DMS 273 treated with DMSO at 0.1 percent for 48 hours (cell line): ENCODE measurements around the gene WFDC2.

ENCODE experiments used
- DNase-seq: peaks from one replicate; lab custom pipeline; 2025; lab: John Stamatoyannopoulos, UW

WFDC2 gene

GRCh38 chr20:45469336-45470261 is at the start of gene WFDC2:
Gene WFDC2, plus strand, starts transcription at chr20:45469753. Its CDS starts 29 bp downstream, at chr20:45469782.
- no peak for DNase-seq

GRCh38 chr20:45420125-45420524 is 49.4 kb upstream of the WFDC2 start:
- no peak for DNase-seq

GRCh38 chr20:45423700-45424099 is 45.9 kb upstream of the WFDC2 start:
- no peak for DNase-seq

- DNase-seq: no peak
Observed at GRCh38 chr20:45425561-45425960, 44.0 kb upstream of the WFDC2 start.

GRCh38 chr20:45426320-45427016 is 43.1 kb upstream of the WFDC2 start:
- DNase-seq: no peak

- DNase-seq: no peak
Observed at GRCh38 chr20:45427236-45428149, 42.1 kb upstream of the WFDC2 start.

GRCh38 chr20:45429618-45430017 is 39.9 kb upstream of the WFDC2 start:
- DNase-seq: no peak

- DNase-seq: no peak
Observed at GRCh38 chr20:45432294-45432693, 37.3 kb upstream of the WFDC2 start.

GRCh38 chr20:45433316-45433715 is 36.2 kb upstream of the WFDC2 start:
- DNase-seq: no peak

GRCh38 chr20:45433976-45434375 is 35.6 kb upstream of the WFDC2 start:
- no peak for DNase-seq

- DNase-seq: peak; percentile 10
Observed at GRCh38 chr20:45436732-45437485, 32.6 kb upstream of the WFDC2 start.

GRCh38 chr20:45440424-45440823 is 29.1 kb upstream of the WFDC2 start:
- no peak for DNase-seq

- DNase-seq: no peak
Observed at GRCh38 chr20:45440891-45441685, 28.5 kb upstream of the WFDC2 start.

- DNase-seq: no peak
Observed at GRCh38 chr20:45441746-45442145, 27.8 kb upstream of the WFDC2 start.

- DNase-seq: no peak
Observed at GRCh38 chr20:45444050-45444449, 25.5 kb upstream of the WFDC2 start.

- no peak for DNase-seq
Observed at GRCh38 chr20:45445805-45446562, 23.6 kb upstream of the WFDC2 start.

- no peak for DNase-seq
Observed at GRCh38 chr20:45448270-45448669, 21.3 kb upstream of the WFDC2 start.

- no peak for DNase-seq
Observed at GRCh38 chr20:45449528-45449927, 20.0 kb upstream of the WFDC2 start.

- peak; percentile 6 for DNase-seq
Observed at GRCh38 chr20:45450097-45450818, 19.3 kb upstream of the WFDC2 start.
